Lower leg skin (tissue), 4 donors: ENCODE data around the gene L3MBTL1. TPM values are rescaled to one million over a fixed set of nuclear protein-coding genes. Genes with fewer than 3 reads are reported as not detected.

ENCODE experiments used
- DNase-seq, 2 donors: peaks; one replicate each; pipeline ENCODE4 v3.0.0-alpha.2; 2019; ENCODE audit warnings: low spot score in 2 of 2
- H3K4me3 ChIP-seq: fragments of 200-600 bp; sonication (generic); 2 replicates; pipeline ENCODE4 v1.5.1; 2017; ENCODE audit warnings: mild to moderate bottlenecking, low read depth; ENCODE audit not compliant: poor library complexity, severe bottlenecking
- POLR2A ChIP-seq, 2 donors: fragments of 450-650 bp; IDR thresholded peaks; one replicate each; pipeline ENCODE4 v1.6.1; 2016 to 2017; ENCODE audit warnings: antibody characterized with exemption in 2 of 2, mild to moderate bottlenecking in 1 of 2, moderate library complexity in 1 of 2
- WGBS, 2 donors: methylation state at CpG; one replicate each; pipeline ENCODE4 v1.1.5; 2018; 5-methylcytosine and 5-hydroxymethylcytosine counted together
- intact Hi-C: fragments of 100-400 bp; cut with DNase I; formaldehyde crosslinking; loops from one replicate; pipeline ENCODE4 v1.15.0; 2023; ENCODE audit warnings: low total_unique reads
- total RNA-seq, 4 donors: library from RNA; depleted of rRNA; stranded (reverse); fragments of >200 nt; gene quantifications; one replicate each; pipeline ENCODE4 v1.1.0, GENCODE V29; 2016
- TF ChIP-seq, protein P1 (sequence below), 3 donors: fragments of 450-650 bp; IDR thresholded peaks; one replicate each; pipeline ENCODE4 v1.5.1; 2016; ENCODE audit warnings: antibody characterized with exemption in 3 of 3, mild to moderate bottlenecking in 3 of 3, moderate library complexity in 2 of 3

The L3MBTL1 gene
- total RNA-seq, 4 donors from 2014 or later: 5.2 to 23.2 (median 9.7) TPM

GRCh38 chr20:43537921-43538877 is 30.7 kb downstream of the L3MBTL1 start:
- WGBS, 2 donors: 35 to 66% methylated on average over 4 of the region's 4 CpGs
- intact Hi-C loops: loop anchor here (1.0 to 10.0 kb wide), 2 partner anchors 25 to 547 kb away; no protein-coding TSS in a partner anchor
- TF ChIP-seq, protein P1, sequence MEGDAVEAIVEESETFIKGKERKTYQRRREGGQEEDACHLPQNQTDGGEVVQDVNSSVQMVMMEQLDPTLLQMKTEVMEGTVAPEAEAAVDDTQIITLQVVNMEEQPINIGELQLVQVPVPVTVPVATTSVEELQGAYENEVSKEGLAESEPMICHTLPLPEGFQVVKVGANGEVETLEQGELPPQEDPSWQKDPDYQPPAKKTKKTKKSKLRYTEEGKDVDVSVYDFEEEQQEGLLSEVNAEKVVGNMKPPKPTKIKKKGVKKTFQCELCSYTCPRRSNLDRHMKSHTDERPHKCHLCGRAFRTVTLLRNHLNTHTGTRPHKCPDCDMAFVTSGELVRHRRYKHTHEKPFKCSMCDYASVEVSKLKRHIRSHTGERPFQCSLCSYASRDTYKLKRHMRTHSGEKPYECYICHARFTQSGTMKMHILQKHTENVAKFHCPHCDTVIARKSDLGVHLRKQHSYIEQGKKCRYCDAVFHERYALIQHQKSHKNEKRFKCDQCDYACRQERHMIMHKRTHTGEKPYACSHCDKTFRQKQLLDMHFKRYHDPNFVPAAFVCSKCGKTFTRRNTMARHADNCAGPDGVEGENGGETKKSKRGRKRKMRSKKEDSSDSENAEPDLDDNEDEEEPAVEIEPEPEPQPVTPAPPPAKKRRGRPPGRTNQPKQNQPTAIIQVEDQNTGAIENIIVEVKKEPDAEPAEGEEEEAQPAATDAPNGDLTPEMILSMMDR (IDR thresholded peaks at IDR 0.05): no peak
- no peak for TF ChIP-seq POLR2A (IDR thresholded peaks at IDR 0.05)
- DNase-seq: peak; percentile 41 to 89
- no peak overlapping the region for H3K4me3 ChIP-seq

DNA sequence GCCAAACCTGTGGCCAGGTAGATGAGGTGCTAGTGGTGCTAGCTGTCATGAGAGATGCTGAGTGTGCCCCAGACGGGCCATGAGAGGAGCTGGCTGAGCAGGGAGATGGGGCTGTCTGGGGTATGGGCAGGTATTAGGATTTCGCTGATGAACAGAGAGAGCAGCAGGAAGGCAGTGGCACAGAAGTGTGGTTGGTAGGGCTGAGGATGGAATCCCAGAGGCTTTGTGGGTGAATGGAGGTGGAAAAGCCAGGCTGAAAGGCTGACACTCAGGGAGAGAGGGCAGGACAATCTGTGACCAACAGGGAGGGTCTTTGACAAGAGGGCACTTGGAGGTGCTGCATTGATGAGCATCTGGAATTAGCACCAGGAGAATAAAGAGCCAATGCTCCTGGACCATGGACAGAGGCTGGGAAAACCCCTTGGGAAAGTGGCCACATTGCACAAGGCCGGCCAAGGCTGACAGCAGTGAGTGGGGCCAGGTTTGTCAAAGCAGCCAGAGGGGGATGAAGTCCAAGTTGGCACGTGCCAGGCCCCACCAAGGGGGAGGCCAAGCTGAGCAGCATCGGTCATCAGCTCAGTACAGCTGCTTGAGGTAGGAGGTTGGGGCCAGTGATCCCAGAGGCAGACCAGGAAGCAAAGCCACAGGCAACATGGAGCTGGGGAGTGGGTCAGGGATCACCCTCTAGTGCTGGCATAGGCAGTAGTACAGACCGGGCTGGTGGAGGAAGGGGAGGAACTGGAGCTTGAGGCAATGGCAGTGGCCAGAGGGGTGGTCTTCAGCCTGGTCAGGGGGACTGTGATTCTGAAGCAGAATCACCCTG is 31.6 kb downstream of the L3MBTL1 start:
- no peak overlapping the region for H3K4me3 ChIP-seq
- no peak for TF ChIP-seq POLR2A (IDR thresholded peaks at IDR 0.05)
- TF ChIP-seq, protein P1 (IDR thresholded peaks at IDR 0.05): no peak
- DNase-seq: peak in 1 of 2 donors; percentile 79
- 72 to 75% methylated on average over 6 of the region's 6 CpGs for WGBS, 2 donors
- intact Hi-C loops: loop anchor here (10.0 kb wide), 1 partner anchor 546 kb away; no protein-coding TSS in a partner anchor

DNA sequence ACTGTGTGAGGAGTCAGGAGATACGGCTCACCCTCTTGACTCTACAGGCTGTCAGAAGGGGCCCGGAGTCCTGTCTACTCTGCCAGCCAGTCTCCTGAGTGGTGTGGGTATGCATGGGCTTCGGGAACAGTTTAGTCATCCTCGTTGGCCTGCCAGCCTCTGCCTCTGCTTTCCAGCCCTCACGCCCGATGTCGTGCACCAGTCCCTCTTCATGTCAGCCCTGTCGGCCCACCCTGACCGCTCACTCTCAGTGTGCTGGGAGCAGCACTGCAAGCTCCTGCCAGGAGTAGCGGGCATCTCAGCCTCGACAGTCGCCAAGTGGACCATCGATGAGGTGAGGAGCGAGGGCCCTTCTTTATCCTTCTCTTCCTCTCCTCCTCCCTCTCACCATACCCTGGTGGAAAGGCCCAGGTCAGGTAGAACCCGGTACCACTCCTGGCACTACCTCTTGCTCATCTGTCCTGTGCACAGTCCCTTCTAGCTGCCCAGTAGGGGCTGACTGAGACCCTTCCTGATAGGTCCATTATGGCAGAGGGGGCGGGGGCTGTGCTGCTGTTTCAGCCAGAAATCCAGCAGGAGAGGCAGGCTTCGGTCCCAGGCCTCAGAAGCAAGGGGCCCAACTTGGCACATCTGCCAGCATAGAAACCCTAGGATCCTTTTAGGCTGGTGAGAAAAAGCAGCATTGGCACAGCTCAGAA is 32.6 kb downstream of the L3MBTL1 start:
- intact Hi-C loops: loop anchor here (10.0 kb wide), 1 partner anchor 545 kb away; no protein-coding TSS in a partner anchor
- DNase-seq: peak in 1 of 2 donors; percentile 72
- WGBS, 2 donors: 89 to 92% methylated on average over 17 of the region's 17 CpGs
- H3K4me3 ChIP-seq: no peak overlapping the region
- TF ChIP-seq POLR2A (IDR thresholded peaks at IDR 0.05): no peak
- TF ChIP-seq, protein P1 (IDR thresholded peaks at IDR 0.05): no peak

GRCh38 chr20:43540673-43541060 is 33.2 kb downstream of the L3MBTL1 start:
- TF ChIP-seq, protein P1 (IDR thresholded peaks at IDR 0.05): no peak
- TF ChIP-seq POLR2A (IDR thresholded peaks at IDR 0.05): no peak
- 89 to 97% methylated on average over 7 of the region's 7 CpGs for WGBS, 2 donors
- no peak overlapping the region for H3K4me3 ChIP-seq
- intact Hi-C loops: no loop called here
- peak in 1 of 2 donors; percentile 71 for DNase-seq

DNA sequence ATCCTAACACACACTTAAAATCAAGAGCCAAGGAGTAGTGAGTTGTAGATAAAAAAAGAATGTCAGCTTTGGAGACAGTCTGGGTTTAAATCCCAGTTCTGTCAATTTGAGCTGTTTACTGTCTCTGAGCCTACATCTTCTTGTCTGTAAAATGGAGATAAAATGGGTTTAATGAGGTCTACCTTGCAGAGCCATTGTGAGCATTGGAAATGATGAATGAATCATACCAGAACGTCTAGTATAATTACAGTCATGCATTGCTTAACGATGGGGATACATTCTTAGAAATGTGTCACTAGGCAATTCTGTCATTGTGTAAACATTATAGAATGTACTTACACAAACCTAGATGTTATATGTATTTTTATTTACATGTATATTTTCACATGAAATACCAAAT is 33.7 kb downstream of the L3MBTL1 start:
- H3K4me3 ChIP-seq: no peak overlapping the region
- DNase-seq: no peak
- TF ChIP-seq, protein P1 (IDR thresholded peaks at IDR 0.05): no peak
- no peak for TF ChIP-seq POLR2A (IDR thresholded peaks at IDR 0.05)
- 47 to 65% methylated on average over 2 of the region's 2 CpGs for WGBS, 2 donors
- intact Hi-C loops: no loop called here
